GM19238 (cell line): ENCODE measurements around the gene NDEL1.

Experiments
- DNase-seq: peaks from one replicate; pipeline ENCODE4 v3.0.0; 2011; ENCODE audit warnings: low spot score; ENCODE audit not compliant: insufficient read length

Gene NDEL1

DNA sequence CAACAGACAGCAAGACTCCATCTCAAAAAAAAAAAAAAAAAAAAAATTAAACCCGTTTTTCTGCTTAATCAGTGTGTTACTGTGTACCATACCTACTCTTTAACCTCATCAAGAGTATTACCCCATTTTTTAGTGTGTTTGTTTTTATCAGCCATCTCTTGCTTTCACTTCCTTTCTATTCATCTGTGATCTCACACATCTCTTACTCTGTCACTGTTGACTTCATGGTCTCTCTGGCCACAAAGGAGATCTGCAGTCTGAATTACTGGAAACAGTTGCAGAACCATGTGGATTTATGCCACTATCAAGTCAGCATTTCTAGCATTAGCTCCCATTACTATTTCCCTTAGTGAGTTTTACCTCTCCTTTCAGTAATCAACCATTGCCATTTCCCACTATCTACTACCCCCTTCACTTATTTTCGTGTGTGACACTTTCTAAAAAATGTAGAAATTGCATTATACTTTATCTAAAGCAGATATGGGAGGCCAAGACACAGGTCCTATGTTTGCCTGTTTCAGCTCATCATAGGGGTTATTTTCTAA is 20.1 kb downstream of the NDEL1 start:
- DNase-seq = no peak

DNA sequence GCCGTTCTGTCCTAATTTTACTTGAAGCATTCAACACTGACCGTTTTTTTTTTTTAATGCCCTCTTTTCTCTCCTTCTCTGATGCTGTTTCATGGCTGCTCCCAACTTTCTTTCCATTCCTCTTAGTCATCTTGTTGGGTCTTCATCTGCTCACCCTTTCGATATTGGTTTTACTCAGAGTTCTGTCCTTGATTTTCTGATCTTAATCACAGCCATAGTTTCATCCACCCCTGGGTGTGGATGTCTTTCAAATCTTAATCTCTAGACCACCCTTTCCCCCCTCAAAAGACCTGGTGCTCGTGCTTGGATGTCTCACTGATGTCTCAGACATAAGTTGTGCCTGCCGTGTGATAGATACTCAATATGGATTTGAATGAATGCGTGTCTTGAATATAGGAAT is 22.4 kb downstream of the NDEL1 start:
- DNase-seq = no peak

- no peak for DNase-seq
These were observed 23.4 kb downstream of the NDEL1 start for GRCh38 chr17:8459107-8459506.

DNA sequence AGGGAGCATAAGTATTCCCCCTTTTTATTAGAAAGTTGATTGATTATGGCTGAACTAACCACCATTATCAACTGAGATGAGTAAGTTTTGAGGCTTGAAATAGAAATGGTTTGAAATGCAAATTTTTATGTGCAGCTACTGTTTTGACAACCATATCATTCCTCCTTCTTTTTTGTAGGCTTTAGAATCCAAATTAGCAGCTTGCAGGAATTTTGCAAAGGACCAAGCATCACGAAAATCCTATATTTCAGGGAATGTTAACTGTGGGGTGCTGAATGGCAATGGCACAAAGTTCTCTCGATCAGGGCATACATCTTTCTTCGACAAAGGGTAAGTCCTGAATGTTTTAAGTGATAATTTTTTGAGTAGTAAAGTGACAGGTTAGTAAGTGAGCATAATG is 24.1 kb downstream of the NDEL1 start:
- DNase-seq = no peak

DNA sequence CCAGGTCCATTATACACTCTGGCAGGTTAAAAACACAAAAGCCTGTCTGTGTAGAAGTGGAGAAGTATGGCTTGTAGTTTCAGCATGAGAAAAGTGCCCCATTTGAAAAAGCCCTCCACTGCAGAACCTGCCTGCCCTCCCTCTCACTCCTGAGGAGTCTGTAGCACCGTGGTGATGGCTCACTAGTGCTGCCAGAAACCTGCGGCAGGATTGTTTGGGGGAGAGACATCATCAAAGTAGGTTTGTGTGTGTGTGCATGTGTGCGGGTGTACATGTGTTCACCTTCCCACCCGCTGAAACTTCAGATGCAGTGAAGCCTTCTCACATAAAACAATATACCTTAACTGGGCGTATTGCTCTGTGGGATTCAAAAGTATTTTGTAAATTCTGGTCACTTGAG is 26.9 kb downstream of the NDEL1 start:
- no peak for DNase-seq

GRCh38 chr17:8463099-8463498 is 27.4 kb downstream of the NDEL1 start:
- no peak for DNase-seq

DNA sequence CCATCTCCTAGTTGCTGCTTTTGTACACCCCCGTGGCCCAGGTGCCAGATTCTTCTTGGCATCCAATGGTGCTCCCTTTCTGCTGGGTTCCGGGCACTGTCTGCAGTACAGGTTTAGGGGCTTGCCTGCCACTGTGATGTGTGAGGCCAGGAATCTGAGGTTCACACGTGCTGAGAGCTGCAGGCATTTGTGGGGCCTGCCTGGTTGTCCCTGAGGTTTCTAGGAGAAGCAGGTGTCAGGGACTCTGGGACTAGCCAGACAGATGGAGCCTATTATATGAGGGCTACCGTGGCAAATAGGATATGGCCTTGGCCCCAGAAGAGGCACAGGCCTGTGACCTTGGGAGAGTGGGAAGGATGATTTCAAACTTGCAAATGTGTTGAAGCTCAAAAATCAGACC is 29.3 kb downstream of the NDEL1 start:
- DNase-seq = no peak

DNA sequence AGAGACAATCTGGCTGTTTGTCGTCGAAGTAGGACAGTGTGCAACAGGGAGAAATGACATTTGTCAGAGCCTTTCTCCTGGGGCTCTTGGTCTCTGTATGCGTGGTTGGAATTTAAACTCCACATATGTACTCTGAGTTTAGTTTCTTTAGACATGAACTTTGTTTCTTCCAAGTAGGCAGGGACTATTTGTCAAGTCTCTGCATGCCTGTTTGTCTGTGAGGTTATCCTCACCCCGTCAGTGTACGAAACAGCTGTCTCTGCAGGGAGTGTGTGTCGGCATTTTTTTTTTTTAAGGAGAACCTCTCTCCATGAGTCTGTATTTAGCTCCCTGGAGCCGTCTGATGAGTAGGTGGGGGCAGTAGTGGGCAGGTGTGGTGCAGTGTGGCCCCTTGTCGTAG is 29.7 kb downstream of the NDEL1 start:
- no peak for DNase-seq

- DNase-seq = no peak
These were observed 30.1 kb downstream of the NDEL1 start for GRCh38 chr17:8465759-8466158.

GRCh38 chr17:8466456-8466855 is 30.8 kb downstream of the NDEL1 start:
- no peak for DNase-seq

DNA sequence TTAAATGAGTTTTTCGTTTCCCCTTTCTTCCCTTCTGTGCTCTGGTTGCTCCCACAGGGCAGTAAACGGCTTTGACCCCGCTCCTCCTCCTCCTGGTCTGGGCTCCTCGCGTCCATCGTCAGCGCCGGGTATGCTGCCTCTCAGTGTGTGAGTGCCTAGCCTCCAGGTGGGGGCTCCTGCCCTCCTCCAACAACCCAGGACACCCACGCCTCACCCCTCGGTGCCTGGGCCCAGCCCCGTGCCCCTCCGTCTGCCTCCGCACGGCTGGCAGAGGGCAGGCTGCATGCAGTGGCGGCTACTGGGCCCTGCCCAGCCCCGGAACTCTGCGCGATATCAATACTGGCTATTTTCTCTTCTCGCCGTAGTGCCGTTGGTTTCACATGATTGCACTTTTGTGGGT is 31.2 kb downstream of the NDEL1 start:
- DNase-seq = no peak

GRCh38 chr17:8467527-8467926 is 31.8 kb downstream of the NDEL1 start:
- DNase-seq = no peak

DNA sequence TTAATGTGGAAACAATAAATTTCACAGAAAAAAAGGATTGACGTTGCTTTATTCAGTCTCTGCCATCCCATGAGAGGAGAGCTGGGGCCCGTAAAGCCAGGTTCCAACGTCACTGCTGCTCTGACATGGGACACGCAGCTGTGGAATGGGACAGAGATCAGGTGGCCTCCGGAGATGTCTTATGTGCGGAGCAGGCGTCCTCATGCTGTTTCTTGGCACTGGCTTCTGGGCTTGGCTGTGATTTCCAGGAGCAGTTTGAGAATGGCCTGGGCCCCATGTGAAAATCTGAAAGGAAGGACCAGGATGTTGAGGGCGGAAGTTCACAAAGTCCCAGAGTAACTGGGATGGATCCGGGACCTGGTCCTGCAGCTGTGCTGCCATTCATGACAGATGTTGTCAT is 32.4 kb downstream of the NDEL1 start:
- no peak for DNase-seq

GRCh38 chr17:8468980-8469379 is 33.3 kb downstream of the NDEL1 start:
- no peak for DNase-seq

DNA sequence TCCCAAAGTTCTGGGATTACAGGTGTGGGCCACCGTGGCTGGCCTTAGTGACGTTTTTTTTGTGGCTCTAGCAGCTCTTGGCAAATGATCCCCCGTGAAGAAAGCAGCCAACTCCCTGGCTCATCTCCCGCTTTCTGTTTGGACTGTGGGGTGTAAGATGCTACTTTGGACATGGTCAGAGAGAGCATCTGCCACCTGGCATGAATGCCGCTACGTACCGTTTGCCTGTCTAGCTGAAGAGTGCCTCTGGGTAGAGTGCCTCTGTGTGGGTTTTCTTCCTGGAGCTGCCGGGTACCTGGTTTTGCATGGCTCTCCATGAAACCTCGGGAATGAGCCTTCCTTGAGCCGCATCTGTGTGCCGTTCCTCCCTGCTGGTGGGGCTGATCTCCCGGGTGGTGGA is 34.3 kb downstream of the NDEL1 start:
- DNase-seq = no peak

DNA sequence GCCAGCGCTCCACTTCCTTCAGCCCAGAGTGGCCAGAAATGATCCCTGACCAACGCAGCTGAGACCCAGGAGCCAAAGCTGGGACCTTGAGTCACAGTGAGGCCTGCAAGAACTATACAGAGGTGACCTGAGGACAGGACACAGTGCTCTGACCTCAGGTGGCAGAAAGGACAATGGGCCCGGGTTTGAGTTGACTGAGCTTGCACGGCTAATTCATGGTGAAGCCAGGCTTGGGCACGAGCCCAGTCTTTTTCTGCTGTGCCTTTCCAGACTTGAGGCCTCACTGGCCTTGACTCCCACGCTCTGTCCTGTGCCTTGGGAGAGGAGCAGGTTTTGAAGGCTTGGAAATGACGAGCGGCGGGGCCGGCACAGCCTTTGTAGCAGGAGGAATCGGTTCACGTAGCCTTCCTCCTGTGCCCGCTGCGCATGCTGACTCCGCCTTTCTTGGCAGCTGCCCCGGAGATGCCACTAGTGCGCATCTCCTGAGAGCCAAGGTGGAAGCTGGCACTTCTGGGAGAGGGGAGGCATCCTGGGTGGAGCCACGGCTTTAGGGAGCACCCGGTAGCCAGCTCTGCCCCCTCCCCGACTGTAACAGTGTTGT is 34.9 kb downstream of the NDEL1 start:
- no peak for DNase-seq

DNA sequence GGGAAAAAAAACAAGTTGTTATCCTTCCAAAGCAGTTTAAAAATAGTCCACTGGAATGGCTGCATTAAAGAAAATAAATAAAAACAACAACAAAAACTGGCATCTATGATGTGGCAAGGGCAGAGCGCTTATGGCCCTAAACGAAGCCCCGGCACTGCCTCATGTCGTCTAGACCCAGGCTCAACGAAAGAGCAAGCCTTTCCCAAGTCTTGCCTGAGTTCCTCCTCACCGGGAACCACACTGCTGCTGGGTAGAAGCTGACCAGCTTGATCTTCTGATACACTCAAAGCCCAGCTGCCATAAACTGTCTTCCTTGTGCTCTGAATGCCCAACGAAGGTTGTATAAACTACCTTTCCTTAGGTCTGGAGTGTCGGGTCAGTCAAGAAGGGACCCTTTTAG is 37.0 kb downstream of the NDEL1 start:
- DNase-seq = no peak

- no peak for DNase-seq
These were observed 37.9 kb downstream of the NDEL1 start for GRCh38 chr17:8473451-8474192.

GRCh38 chr17:8474826-8475225 is 39.1 kb downstream of the NDEL1 start:
- DNase-seq = no peak

DNA sequence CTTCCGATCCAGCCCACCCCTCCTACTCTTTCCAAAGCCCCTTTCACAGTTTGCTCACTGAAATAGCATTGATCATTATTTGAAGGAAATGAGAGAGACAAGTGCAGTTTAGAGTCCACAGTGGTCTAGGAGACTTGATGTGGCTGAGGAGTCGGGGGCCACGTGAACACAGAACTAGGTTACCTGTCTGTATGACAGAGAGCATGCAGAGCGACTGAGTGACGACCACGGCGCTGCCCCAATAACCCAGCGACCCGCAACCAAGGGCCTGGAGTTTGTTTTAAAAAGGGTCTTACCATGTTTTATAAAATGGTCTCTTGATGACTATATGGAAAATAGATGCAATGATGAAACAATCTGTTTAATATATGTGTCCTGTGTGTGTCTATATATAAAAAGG is 39.5 kb downstream of the NDEL1 start:
- DNase-seq = no peak

GRCh38 chr17:8475781-8476180 is 40.1 kb downstream of the NDEL1 start:
- no peak for DNase-seq

GRCh38 chr17:8476741-8477140 is 41.1 kb downstream of the NDEL1 start:
- DNase-seq = no peak

- DNase-seq = no peak
These were observed 41.5 kb downstream of the NDEL1 start for GRCh38 chr17:8477171-8477570.
